Measurements from ENCODE around the gene MORN1.

Gene MORN1

DNA sequence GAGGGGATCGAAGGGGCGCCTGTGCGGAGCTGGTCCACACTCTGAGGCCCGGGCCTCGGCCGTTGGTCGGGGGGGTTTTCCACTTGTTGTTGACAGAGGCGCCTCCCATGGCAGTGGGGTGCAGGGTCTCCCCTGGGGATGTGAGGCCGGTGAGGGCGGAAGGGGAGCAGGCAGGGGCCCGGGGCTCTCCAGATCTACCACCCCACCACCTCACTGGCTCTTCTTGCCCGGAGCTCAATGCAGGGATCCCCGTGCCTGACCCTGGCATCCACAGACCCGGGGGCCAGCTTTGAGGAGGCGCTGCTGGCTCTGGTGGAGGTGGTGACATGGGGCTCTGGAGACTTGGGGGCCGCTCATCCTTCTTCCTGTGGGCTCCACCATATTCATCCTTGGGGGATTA is 28.1 kb upstream of the MORN1 start:
- TF ChIP-seq, protein P1, sequence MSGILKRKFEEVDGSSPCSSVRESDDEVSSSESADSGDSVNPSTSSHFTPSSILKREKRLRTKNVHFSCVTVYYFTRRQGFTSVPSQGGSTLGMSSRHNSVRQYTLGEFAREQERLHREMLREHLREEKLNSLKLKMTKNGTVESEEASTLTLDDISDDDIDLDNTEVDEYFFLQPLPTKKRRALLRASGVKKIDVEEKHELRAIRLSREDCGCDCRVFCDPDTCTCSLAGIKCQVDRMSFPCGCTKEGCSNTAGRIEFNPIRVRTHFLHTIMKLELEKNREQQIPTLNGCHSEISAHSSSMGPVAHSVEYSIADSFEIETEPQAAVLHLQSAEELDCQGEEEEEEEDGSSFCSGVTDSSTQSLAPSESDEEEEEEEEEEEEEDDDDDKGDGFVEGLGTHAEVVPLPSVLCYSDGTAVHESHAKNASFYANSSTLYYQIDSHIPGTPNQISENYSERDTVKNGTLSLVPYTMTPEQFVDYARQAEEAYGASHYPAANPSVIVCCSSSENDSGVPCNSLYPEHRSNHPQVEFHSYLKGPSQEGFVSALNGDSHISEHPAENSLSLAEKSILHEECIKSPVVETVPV (CRISPR knock-in tag; IDR thresholded peaks at IDR 0.05): no peak
- TF ChIP-seq, protein P2, sequence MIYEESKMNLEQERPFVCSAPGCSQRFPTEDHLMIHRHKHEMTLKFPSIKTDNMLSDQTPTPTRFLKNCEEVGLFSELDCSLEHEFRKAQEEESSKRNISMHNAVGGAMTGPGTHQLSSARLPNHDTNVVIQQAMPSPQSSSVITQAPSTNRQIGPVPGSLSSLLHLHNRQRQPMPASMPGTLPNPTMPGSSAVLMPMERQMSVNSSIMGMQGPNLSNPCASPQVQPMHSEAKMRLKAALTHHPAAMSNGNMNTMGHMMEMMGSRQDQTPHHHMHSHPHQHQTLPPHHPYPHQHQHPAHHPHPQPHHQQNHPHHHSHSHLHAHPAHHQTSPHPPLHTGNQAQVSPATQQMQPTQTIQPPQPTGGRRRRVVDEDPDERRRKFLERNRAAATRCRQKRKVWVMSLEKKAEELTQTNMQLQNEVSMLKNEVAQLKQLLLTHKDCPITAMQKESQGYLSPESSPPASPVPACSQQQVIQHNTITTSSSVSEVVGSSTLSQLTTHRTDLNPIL (CRISPR knock-in tag; IDR thresholded peaks at IDR 0.05; ENCODE audit: low read depth): no peak
- no peak for TF ChIP-seq ZNF565 (CRISPR knock-in tag; conservative IDR thresholded peaks at IDR 0.05; ENCODE audit: low read depth)
- no peak for TF ChIP-seq TOX (CRISPR knock-in tag; IDR thresholded peaks at IDR 0.05; ENCODE audit: borderline replicate concordance)
- no peak for TF ChIP-seq BACH2 (CRISPR knock-in tag; IDR thresholded peaks at IDR 0.05; ENCODE audit: borderline replicate concordance)
- no peak for TF ChIP-seq TCF4 (CRISPR knock-in tag; IDR thresholded peaks at IDR 0.05; ENCODE audit: borderline replicate concordance)
- TF ChIP-seq ARNTL (CRISPR knock-in tag; IDR thresholded peaks at IDR 0.05; ENCODE audit: borderline replicate concordance, low read depth): no peak
- TF ChIP-seq RARB (CRISPR knock-in tag; IDR thresholded peaks at IDR 0.05): no peak
- no peak for TF ChIP-seq PPARA (CRISPR knock-in tag; IDR thresholded peaks at IDR 0.05; ENCODE audit: borderline replicate concordance)
- TF ChIP-seq, protein P3, sequence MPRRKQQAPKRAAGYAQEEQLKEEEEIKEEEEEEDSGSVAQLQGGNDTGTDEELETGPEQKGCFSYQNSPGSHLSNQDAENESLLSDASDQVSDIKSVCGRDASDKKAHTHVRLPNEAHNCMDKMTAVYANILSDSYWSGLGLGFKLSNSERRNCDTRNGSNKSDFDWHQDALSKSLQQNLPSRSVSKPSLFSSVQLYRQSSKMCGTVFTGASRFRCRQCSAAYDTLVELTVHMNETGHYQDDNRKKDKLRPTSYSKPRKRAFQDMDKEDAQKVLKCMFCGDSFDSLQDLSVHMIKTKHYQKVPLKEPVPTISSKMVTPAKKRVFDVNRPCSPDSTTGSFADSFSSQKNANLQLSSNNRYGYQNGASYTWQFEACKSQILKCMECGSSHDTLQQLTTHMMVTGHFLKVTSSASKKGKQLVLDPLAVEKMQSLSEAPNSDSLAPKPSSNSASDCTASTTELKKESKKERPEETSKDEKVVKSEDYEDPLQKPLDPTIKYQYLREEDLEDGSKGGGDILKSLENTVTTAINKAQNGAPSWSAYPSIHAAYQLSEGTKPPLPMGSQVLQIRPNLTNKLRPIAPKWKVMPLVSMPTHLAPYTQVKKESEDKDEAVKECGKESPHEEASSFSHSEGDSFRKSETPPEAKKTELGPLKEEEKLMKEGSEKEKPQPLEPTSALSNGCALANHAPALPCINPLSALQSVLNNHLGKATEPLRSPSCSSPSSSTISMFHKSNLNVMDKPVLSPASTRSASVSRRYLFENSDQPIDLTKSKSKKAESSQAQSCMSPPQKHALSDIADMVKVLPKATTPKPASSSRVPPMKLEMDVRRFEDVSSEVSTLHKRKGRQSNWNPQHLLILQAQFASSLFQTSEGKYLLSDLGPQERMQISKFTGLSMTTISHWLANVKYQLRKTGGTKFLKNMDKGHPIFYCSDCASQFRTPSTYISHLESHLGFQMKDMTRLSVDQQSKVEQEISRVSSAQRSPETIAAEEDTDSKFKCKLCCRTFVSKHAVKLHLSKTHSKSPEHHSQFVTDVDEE (CRISPR knock-in tag; IDR thresholded peaks at IDR 0.05): no peak
- TF ChIP-seq POU6F1 (CRISPR knock-in tag; IDR thresholded peaks at IDR 0.05; ENCODE audit: borderline replicate concordance, low read depth): no peak
- no peak for TF ChIP-seq ZFP3 (CRISPR knock-in tag; IDR thresholded peaks at IDR 0.05)
- no peak for TF ChIP-seq SNAI2 (CRISPR knock-in tag; IDR thresholded peaks at IDR 0.05)
- TF ChIP-seq ISL1 (CRISPR knock-in tag; IDR thresholded peaks at IDR 0.05): no peak
- no peak for TF ChIP-seq ZNF8 (CRISPR knock-in tag; IDR thresholded peaks at IDR 0.05)
- no peak for TF ChIP-seq GLIS3 (CRISPR knock-in tag; IDR thresholded peaks at IDR 0.05)
- no peak for TF ChIP-seq ZFP30 (CRISPR knock-in tag; IDR thresholded peaks at IDR 0.05)
- no peak for TF ChIP-seq OSR1 (CRISPR knock-in tag; IDR thresholded peaks at IDR 0.05)
- no peak for ATAC-seq

GRCh38 chr1:2418791-2419320 is 27.5 kb upstream of the MORN1 start:
- ATAC-seq: no peak
- TF ChIP-seq ISL1 (CRISPR knock-in tag; IDR thresholded peaks at IDR 0.05) (no peak), ZC3H10 (CRISPR knock-in tag; IDR thresholded peaks at IDR 0.05) (no peak), OSR1 (CRISPR knock-in tag; IDR thresholded peaks at IDR 0.05) (no peak), ZNF70 (CRISPR knock-in tag; IDR thresholded peaks at IDR 0.05) (no peak), PPARA (CRISPR knock-in tag; IDR thresholded peaks at IDR 0.05; ENCODE audit: borderline replicate concordance) (no peak), GLIS3 (CRISPR knock-in tag; IDR thresholded peaks at IDR 0.05) (no peak), ESRRG (CRISPR knock-in tag; IDR thresholded peaks at IDR 0.05) (no peak)
- TF ChIP-seq, protein P3 (CRISPR knock-in tag; IDR thresholded peaks at IDR 0.05): no peak
- TF ChIP-seq, protein P4, sequence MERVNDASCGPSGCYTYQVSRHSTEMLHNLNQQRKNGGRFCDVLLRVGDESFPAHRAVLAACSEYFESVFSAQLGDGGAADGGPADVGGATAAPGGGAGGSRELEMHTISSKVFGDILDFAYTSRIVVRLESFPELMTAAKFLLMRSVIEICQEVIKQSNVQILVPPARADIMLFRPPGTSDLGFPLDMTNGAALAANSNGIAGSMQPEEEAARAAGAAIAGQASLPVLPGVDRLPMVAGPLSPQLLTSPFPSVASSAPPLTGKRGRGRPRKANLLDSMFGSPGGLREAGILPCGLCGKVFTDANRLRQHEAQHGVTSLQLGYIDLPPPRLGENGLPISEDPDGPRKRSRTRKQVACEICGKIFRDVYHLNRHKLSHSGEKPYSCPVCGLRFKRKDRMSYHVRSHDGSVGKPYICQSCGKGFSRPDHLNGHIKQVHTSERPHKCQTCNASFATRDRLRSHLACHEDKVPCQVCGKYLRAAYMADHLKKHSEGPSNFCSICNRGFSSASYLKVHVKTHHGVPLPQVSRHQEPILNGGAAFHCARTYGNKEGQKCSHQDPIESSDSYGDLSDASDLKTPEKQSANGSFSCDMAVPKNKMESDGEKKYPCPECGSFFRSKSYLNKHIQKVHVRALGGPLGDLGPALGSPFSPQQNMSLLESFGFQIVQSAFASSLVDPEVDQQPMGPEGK (CRISPR knock-in tag; IDR thresholded peaks at IDR 0.05; ENCODE audit: borderline replicate concordance): no peak
